OCI-M2 (cell line): Measurements from ENCODE around the gene PHF20.
"Not testable (repeated sequence)": the region's sequence is repeated elsewhere in the genome, so short reads cannot be mapped to it uniquely, and the experiment has no call there.

Experiments used
- DNase-seq: peaks from one replicate; lab custom pipeline; 2025; ENCODE audit not compliant: unreplicated experiment; lab: John Stamatoyannopoulos, UW

Gene PHF20

GRCh38 chr20:35909176-35909575, 137.4 kb downstream of the PHF20 start:
- no peak for DNase-seq

- no peak for DNase-seq
Measured at GRCh38 chr20:35909796-35910195, 138.0 kb downstream of the PHF20 start.

- DNase-seq = no peak
Measured at GRCh38 chr20:35910254-35910653, 138.4 kb downstream of the PHF20 start.

GRCh38 chr20:35912881-35913280, 141.1 kb downstream of the PHF20 start:
- no peak for DNase-seq

- DNase-seq = no peak
Measured at GRCh38 chr20:35917077-35917476, 145.3 kb downstream of the PHF20 start.

GRCh38 chr20:35918021-35918420, 146.2 kb downstream of the PHF20 start:
- DNase-seq = no peak

- DNase-seq = no peak
Measured at GRCh38 chr20:35920523-35920922, 148.7 kb downstream of the PHF20 start.

- DNase-seq = no peak
Measured at GRCh38 chr20:35929301-35929700, 157.5 kb downstream of the PHF20 start.

GRCh38 chr20:35934050-35934449, 162.2 kb downstream of the PHF20 start:
- no peak for DNase-seq

GRCh38 chr20:35939264-35939663, 167.4 kb downstream of the PHF20 start:
- no peak for DNase-seq

GRCh38 chr20:35941620-35942019, 169.8 kb downstream of the PHF20 start:
- no peak for DNase-seq

GRCh38 chr20:35942243-35942642, 170.4 kb downstream of the PHF20 start:
- no peak for DNase-seq

- no peak for DNase-seq
Measured at GRCh38 chr20:35947489-35947888, 175.7 kb downstream of the PHF20 start.

- DNase-seq = no peak
Measured at GRCh38 chr20:35947907-35948306, 176.1 kb downstream of the PHF20 start.

GRCh38 chr20:35950093-35950492, 178.3 kb downstream of the PHF20 start:
- DNase-seq = no peak

- DNase-seq = not testable (repeated sequence)
Measured at GRCh38 chr20:35952080-35952479, 180.3 kb downstream of the PHF20 start.

- DNase-seq = no peak
Measured at GRCh38 chr20:35952480-35953386, 180.9 kb downstream of the PHF20 start.

- no peak for DNase-seq
Measured at GRCh38 chr20:35953387-35954199, 181.8 kb downstream of the PHF20 start.

GRCh38 chr20:35954200-35954906, 182.5 kb downstream of the PHF20 start, which contains the start of gene SCAND1:
Gene SCAND1 (minus strand): TSS chr20:35954502. CDS start chr20:35954284, 218 bp downstream.
- peak; percentile 78 for DNase-seq

- peak; percentile 72 for DNase-seq
Measured at GRCh38 chr20:35954907-35955251, 183.1 kb downstream of the PHF20 start.

GRCh38 chr20:35956616-35957015, 184.8 kb downstream of the PHF20 start:
- no peak for DNase-seq
